Measurements from ENCODE around the gene MAP2K7.
A peak's percentile ranks its signal among the peaks of the same experiment; 100 is the strongest.

DNA sequence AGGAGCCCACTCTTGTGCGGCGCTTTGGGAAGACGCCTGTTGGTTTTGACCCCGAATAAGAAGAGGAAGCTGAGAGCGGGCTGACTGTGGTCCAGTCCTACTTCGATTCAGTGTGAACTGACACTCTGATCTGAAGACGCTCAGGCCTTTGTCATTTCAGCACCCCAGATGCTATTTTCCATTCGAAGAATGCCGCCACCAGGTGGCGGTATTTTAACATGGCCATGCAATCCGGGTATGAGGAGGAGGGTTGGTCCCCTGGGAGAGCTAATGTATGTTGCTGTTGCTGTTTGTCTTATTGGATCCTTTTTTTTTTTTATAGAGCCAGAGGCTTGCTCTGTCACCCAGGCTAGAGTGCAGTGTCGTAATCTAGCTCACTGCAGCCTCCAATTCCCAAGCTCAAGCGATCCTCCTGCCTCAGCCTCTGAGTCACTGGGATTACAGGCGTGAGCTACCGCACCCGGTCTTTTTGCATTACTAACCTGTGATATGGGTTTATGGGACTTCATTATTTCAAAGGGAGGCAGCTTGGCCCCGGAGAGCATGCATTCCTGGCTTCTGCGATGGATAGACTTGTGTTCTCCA, 40.6 kb downstream of the MAP2K7 start:
- TF ChIP-seq, protein P1, sequence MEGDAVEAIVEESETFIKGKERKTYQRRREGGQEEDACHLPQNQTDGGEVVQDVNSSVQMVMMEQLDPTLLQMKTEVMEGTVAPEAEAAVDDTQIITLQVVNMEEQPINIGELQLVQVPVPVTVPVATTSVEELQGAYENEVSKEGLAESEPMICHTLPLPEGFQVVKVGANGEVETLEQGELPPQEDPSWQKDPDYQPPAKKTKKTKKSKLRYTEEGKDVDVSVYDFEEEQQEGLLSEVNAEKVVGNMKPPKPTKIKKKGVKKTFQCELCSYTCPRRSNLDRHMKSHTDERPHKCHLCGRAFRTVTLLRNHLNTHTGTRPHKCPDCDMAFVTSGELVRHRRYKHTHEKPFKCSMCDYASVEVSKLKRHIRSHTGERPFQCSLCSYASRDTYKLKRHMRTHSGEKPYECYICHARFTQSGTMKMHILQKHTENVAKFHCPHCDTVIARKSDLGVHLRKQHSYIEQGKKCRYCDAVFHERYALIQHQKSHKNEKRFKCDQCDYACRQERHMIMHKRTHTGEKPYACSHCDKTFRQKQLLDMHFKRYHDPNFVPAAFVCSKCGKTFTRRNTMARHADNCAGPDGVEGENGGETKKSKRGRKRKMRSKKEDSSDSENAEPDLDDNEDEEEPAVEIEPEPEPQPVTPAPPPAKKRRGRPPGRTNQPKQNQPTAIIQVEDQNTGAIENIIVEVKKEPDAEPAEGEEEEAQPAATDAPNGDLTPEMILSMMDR (conservative IDR thresholded peaks at IDR 0.05 in 1 of 2, IDR thresholded peaks at IDR 0.05 in 1 of 2; ENCODE audit: low read depth in 1 of 2, low read length in 2 of 2), result peak; percentile 77 to 78
- no peak for TF ChIP-seq EZH2 (IDR thresholded peaks at IDR 0.05; ENCODE audit: low read length, missing control alignments)

Data from fibroblast of lung (primary cell).